KBM-7 (cell line): Measurements from ENCODE around the gene RGS9BP.

Experiments
- DNase-seq: peaks from one replicate; pipeline ENCODE4 v3.0.0-alpha.2; 2015
- in situ Hi-C: fragments of 300-500 bp; cut with MboI; formaldehyde crosslinking; loops from 2 replicates; pipeline ENCODE4 v1.14.3; 2020; ENCODE audit warnings: low sequenced_read_pairs, low pct_unique_long_range_greater_than_20kb, mixed read lengths

RGS9BP gene

GRCh38 chr19:32666084-32666483, 9.6 kb upstream of the RGS9BP start:
- no peak for DNase-seq
- in situ Hi-C loops = no loop called here

GRCh38 chr19:32669310-32669709, 6.3 kb upstream of the RGS9BP start:
- DNase-seq = no peak
- in situ Hi-C loops = no loop called here

GRCh38 chr19:32671883-32672593, 3.6 kb upstream of the RGS9BP start:
- in situ Hi-C loops = no loop called here
- peak; percentile 43 for DNase-seq

DNA sequence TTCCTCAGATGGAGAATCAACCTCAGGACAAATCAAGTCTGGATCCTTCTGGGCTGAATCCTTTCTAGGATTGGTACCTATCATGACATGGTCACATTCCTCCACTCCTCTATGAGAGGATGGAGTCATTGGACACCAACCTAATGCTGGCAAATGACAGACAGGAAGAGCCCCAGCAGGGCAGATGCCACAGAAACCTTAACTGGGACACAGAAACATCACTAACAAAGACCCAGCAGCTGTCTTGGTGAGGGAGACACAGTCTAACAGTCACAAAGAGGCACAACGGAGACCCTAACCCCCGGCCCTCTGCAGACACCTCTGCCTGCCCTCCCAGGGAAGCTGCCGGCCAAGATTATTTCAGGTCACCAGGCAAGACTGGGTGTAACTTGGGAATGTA, 2.8 kb upstream of the RGS9BP start:
- in situ Hi-C loops = no loop called here
- no peak for DNase-seq

DNA sequence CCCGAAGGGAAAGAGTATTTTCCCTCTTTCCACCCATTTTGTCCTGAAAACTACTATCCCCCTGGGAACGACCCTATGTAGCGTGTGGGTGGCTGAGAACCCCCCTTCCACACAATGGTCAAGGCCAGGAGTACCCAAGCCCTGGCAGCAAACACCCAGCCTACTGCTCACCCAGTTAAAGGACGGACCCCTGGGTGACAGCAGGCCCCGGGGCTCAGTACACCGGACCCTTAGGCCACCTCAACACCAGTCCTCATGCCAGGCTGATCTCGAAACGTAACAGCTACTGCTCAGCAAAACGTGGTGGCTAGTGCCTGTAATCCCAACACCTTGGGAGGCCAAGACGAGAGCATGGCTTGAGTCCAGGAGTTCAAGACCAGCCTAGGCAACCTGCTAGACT, 2.1 kb upstream of the RGS9BP start:
- DNase-seq = no peak
- in situ Hi-C loops = no loop called here

GRCh38 chr19:32674153-32674930, 1.3 kb upstream of the RGS9BP start:
- in situ Hi-C loops = no loop called here

DNA sequence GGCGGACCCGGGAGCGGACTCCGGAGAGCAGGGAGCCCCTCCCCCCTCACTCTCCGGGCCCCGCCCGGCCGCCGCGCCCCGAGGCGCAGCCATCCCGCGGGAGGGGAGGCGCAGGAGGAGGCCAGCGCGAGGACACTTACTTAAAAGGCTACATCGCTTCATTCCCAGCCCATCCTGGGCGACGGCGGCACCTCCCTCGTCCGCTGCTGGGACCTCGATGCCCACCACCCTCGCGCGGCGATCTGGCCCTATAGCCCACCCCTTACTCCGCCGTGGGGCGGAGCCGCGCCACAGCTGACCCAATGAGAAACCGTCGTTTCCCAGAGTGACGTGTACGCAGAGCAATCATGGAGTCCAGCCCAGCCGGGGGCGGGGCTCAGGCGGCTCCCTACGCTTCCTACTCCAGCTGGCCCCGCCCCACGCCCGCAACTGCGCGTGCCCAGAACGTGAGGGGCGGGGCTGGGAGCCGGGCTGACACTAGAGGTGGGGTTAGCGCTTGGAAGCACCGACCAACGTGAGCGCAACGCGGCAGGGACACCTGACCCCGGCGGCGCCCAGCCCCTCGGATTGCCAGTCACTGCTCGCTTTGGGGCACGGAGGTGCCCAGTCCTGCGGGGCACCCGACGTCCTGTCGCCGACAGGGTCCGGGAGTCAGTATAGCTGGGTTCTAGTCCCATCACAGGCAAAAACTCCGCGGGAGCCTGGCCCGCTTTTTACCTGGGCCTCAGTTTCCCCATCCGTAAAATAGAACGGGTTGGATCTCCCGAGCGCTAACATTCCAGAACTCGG, 523 bp upstream of the RGS9BP start, which contains the start of gene ANKRD27:
Gene ANKRD27 (minus strand): TSS at position 250 of the 789 bp plus-strand sequence. CDS start 16,165 bp downstream, outside the sequence.
- in situ Hi-C loops = no loop called here
- DNase-seq = peak; percentile 98

More at GRCh38 chr19:32674153-32674930, 1.3 kb upstream of the RGS9BP start:
- DNase-seq = peak; percentile 26

DNA sequence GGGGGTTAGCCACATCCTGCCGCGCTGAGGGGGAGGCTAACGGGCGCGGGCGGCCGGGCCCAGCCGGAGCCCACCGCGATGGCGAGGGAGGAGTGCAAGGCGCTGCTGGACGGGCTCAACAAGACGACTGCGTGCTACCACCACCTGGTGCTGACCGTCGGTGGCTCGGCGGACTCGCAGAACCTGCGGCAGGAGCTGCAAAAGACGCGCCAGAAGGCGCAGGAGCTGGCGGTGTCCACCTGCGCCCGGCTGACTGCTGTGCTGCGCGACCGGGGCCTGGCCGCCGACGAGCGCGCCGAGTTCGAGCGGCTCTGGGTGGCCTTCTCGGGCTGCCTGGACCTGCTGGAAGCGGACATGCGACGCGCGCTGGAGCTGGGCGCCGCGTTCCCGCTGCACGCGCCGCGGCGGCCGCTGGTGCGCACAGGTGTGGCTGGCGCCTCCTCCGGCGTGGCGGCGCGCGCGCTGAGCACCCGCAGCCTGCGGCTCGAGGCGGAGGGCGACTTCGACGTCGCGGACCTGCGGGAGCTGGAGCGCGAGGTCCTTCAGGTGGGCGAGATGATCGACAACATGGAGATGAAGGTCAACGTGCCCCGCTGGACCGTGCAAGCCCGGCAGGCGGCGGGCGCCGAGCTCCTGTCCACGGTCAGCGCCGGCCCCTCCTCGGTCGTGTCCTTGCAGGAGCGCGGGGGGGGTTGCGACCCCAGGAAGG, 692 bp downstream of the RGS9BP start:
- in situ Hi-C loops = no loop called here
- DNase-seq = no peak

- DNase-seq = no peak
- in situ Hi-C loops = no loop called here
Observed at GRCh38 chr19:32676895-32677359, 1.3 kb downstream of the RGS9BP start.

DNA sequence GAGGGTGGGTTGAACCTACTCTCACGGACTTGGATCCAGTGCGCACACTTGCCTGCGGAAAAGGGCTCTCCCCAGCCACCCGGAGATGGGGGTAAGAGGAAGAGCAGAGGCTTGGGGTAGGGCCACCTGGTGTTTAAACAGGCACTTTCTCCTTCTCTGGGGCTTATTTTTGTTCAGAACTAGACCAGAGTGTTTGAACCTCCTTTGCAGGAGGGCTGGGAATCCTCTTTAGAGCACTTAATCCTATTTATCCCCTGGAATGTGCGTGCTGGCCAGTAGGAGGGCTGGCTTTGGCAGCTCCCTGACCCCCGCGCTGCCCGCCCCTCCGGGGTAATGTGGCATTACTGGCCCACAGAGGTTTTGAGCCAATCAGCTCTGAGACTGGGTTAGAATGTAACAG, 2.0 kb downstream of the RGS9BP start:
- no peak for DNase-seq
- in situ Hi-C loops = no loop called here

DNA sequence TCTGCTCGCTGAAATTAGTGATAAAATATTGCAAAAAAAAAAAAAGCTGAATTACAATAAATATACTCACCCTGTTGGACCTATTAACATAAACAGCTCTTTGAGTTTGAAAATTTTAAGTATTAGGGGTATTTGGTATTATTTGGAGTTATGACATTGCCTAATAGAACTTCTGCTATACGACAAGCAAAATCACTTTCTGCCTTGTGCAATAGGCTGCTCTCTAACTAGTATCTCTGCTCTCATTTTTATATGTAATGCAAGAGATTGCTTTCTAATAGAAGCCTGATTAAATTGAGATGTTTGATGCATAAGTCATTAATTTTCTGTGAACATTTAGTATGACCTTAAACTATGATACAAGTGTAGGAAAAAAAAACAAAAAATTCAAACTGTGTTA, 5.3 kb downstream of the RGS9BP start:
- no peak for DNase-seq
- in situ Hi-C loops = no loop called here

- in situ Hi-C loops = no loop called here
- DNase-seq = no peak
Observed at GRCh38 chr19:32682317-32682716, 6.7 kb downstream of the RGS9BP start.

DNA sequence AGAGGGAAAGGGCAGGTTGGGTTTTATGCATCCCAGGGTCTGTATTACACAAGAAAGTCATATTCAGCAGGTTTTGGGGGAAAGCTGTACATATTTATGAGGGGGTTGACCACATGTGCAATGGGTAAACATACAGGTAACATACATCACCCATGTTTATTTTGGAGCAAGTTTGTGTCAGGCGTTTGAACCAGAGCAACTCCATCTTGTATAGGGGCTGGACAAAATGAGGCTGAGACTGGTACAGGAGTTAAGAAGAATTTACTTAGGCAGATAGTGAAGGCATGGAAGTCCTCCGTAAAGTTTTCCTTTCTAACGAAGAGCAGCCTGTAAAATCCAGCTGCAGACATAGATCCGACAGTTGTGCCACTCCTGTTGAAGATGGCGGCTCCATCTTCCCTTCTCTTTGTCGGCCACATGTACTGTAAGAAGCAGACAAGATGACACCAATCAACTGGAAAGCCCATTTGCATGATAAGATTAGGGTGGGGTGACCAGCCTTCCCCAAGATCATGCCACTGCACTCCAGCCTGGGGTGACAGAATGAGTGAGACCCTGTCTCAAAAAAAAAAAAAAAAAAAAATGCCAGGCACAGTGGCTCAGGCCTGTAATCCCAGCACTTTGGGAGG, 11.3 kb downstream of the RGS9BP start:
- in situ Hi-C loops = no loop called here
- DNase-seq = no peak

DNA sequence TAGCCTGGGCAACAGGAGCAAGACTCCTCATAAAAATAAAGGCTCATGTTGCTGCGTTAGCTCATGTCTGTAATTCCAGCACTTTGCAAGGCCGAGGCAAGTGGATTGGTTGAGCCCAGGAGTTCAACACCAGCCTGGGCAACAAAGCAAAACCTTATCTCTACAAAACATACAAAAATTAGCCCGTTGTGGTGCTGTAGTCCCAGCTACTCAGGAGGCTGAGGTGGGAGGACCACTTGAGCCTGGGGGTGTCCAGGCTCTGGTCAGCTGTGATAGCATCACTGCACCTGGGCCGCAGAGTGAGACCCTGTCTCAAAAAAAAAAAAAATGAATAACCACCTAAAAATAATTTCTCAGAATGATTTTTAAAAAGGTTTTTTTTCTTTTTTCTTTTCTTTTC, 12.0 kb downstream of the RGS9BP start:
- in situ Hi-C loops = no loop called here
- DNase-seq = no peak

DNA sequence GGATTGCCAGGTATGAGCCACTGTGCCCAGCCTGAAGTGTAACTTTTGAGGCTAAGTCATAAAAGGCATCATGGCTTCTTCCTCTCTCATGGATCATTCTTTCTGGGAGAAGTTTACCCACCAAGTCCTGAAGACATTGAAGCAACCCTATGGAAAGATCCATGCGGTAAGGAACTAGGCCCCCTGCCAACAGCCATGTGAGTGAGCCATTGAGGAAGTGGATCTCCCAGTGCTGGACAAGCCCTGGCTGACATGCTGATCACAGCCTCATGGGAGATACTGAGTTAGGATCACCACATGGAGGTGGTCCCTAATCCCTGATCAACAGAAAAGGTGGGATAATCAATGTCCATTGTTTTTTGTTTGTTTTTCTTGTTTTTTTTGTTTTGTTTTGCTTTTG, 12.7 kb downstream of the RGS9BP start:
- no peak for DNase-seq
- in situ Hi-C loops = no loop called here

- DNase-seq = peak; percentile 78
Observed at GRCh38 chr19:32691291-32691951, 15.8 kb downstream of the RGS9BP start, which contains the start of gene NUDT19. NUDT19 (plus strand) TSS chr19:32691821; CDS start chr19:32691961, 140 bp downstream.

GRCh38 chr19:32691952-32692726, 16.5 kb downstream of the RGS9BP start:
- DNase-seq = peak; percentile 64
- in situ Hi-C loops = no loop called here

More at GRCh38 chr19:32691291-32691951, 15.8 kb downstream of the RGS9BP start, which contains the start of gene NUDT19:
- in situ Hi-C loops = no loop called here
